ENCODE data around the gene GZMM.

DNA sequence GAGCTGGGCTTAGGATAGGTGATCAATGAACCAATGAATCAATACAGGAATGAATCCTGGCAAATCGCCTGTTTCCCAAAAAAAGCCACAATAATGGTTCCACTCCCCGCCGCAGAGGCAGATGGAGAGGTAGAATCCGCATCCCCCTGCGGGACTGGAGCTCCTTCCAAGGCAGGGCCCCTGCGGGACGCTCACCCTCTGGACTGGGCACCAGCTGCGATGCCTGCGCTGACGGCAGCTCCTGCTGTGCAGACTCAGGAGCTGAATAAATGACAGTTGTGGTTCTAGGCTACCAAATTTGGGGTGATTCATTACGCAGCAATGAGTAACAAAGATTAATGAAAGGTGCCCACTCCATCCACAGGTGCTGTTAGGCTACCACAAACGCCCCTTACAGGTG is 21.1 kb upstream of the GZMM start:
- TF ChIP-seq, protein P1, sequence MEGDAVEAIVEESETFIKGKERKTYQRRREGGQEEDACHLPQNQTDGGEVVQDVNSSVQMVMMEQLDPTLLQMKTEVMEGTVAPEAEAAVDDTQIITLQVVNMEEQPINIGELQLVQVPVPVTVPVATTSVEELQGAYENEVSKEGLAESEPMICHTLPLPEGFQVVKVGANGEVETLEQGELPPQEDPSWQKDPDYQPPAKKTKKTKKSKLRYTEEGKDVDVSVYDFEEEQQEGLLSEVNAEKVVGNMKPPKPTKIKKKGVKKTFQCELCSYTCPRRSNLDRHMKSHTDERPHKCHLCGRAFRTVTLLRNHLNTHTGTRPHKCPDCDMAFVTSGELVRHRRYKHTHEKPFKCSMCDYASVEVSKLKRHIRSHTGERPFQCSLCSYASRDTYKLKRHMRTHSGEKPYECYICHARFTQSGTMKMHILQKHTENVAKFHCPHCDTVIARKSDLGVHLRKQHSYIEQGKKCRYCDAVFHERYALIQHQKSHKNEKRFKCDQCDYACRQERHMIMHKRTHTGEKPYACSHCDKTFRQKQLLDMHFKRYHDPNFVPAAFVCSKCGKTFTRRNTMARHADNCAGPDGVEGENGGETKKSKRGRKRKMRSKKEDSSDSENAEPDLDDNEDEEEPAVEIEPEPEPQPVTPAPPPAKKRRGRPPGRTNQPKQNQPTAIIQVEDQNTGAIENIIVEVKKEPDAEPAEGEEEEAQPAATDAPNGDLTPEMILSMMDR (IDR thresholded peaks at IDR 0.05 in 2 of 3, conservative IDR thresholded peaks at IDR 0.05 in 1 of 3; ENCODE audit: borderline replicate concordance in 1 of 3, insufficient read depth in 1 of 3, low read depth in 2 of 3, low read length in 2 of 3): no peak
- TF ChIP-seq POLR2A (IDR thresholded peaks at IDR 0.05; ENCODE audit: borderline replicate concordance, extremely low read depth, insufficient read depth, insufficient read length) (no peak), ZNF274 (IDR thresholded peaks at IDR 0.05; ENCODE audit: low read depth, low read length) (no peak)

Measured in HCT116 (cell line).